Right lobe of liver (tissue), 4 donors: Measurements from ENCODE around the gene EMX2.

ENCODE experiments used
- CTCF ChIP-seq, 4 donors: fragments of 200-600 bp in 3 of 4; fragments of 450-650 bp in 1 of 4; IDR thresholded peaks; one replicate each; pipeline versions ENCODE4 v1.5.1 to v1.8.0; 2016 to 2022; ENCODE audit warnings: antibody characterized with exemption in 4 of 4, mild to moderate bottlenecking in 2 of 4
- POLR2A ChIP-seq: fragments of 450-650 bp; IDR thresholded peaks from one replicate; pipeline ENCODE4 v1.6.1; 2017; ENCODE audit warnings: antibody characterized with exemption, mild to moderate bottlenecking
- donor health status: DM: no; HTN: no; CAD: no.
- donor health status: DM: no; HTN: no; CAD: no.
- donor health status: DM: no; HTN: yes; CAD: no.

GRCh38 chr10:117594722-117595121 is 52.2 kb downstream of the EMX2 start:
- TF ChIP-seq CTCF (IDR thresholded peaks at IDR 0.05) (no peak), POLR2A (no peak)
